ENCODE data around the gene OR2V2. TPM values are rescaled to one million over a fixed set of nuclear protein-coding genes. Genes with fewer than 3 reads are reported as not detected.

Gene OR2V2
- total RNA-seq, 1 donor from 2014 or later: not detected

GRCh38 chr5:181131514-181131913 lies 15.9 kb upstream of the OR2V2 start:
- H3K27me3 ChIP-seq: peaks cover 16% of the 10 kb centered on the region

GRCh38 chr5:181133083-181133482 lies 14.3 kb upstream of the OR2V2 start:
- TF ChIP-seq CTCF (IDR thresholded peaks at IDR 0.05): no peak
- Histone ChIP-seq H3K4me3 (no peak overlapping the region), H3K36me3 (no peaks in the 10 kb centered on the region), H3K9me3 (no peaks in the 10 kb centered on the region), H3K27me3 (peaks cover 16% of the 10 kb centered on the region), H3K27ac (no peak overlapping the region), H3K4me1 (no peaks in the 10 kb centered on the region)
- DNase-seq (no peak), ATAC-seq (no peak)
- intact Hi-C loops (cut with DNase I): no loop called here

More at GRCh38 chr5:181131514-181131913, 15.9 kb upstream of the OR2V2 start:
- Histone ChIP-seq H3K9me3 (no peaks in the 10 kb centered on the region), H3K4me3 (no peak overlapping the region), H3K27ac (no peak overlapping the region), H3K4me1 (no peaks in the 10 kb centered on the region), H3K36me3 (no peaks in the 10 kb centered on the region)
- intact Hi-C loops (cut with DNase I): no loop called here
- DNase-seq: no peak
- TF ChIP-seq CTCF (IDR thresholded peaks at IDR 0.05): no peak
- ATAC-seq: no peak

- Histone ChIP-seq H3K4me1 (no peaks in the 10 kb centered on the region), H3K4me3 (no peak overlapping the region), H3K27ac (no peak overlapping the region), H3K9me3 (no peaks in the 10 kb centered on the region), H3K27me3 (peaks cover 10% of the 10 kb centered on the region), H3K36me3 (no peaks in the 10 kb centered on the region)
- intact Hi-C loops (cut with DNase I): no loop called here
- DNase-seq (no peak), ATAC-seq (no peak)
- no peak for TF ChIP-seq CTCF (IDR thresholded peaks at IDR 0.05)
These were observed 13.7 kb upstream of the OR2V2 start for GRCh38 chr5:181133610-181134231.

GRCh38 chr5:181134259-181134658 lies 13.1 kb upstream of the OR2V2 start:
- intact Hi-C loops (cut with DNase I): no loop called here
- no peak for TF ChIP-seq CTCF (IDR thresholded peaks at IDR 0.05)
- DNase-seq (no peak), ATAC-seq (no peak)
- Histone ChIP-seq H3K9me3 (no peaks in the 10 kb centered on the region), H3K27me3 (peaks cover 10% of the 10 kb centered on the region), H3K4me1 (no peaks in the 10 kb centered on the region), H3K27ac (no peak overlapping the region), H3K36me3 (no peaks in the 10 kb centered on the region), H3K4me3 (no peak overlapping the region)

GRCh38 chr5:181136361-181136955 lies 10.9 kb upstream of the OR2V2 start:
- no peaks in the 10 kb centered on the region for H3K4me1 ChIP-seq
- no peaks in the 10 kb centered on the region for H3K9me3 ChIP-seq
- H3K27me3 ChIP-seq: peaks cover 5% of the 10 kb centered on the region
- DNase-seq (no peak), ATAC-seq (no peak)
- intact Hi-C loops (cut with DNase I): no loop called here
- H3K27ac ChIP-seq: no peak overlapping the region
- no peak for TF ChIP-seq CTCF (IDR thresholded peaks at IDR 0.05)
- no peak overlapping the region for H3K4me3 ChIP-seq
- H3K36me3 ChIP-seq: no peaks in the 10 kb centered on the region
